A549 (cell line): ENCODE data around the gene TSGA10. TPM values are rescaled to one million over a fixed set of nuclear protein-coding genes. Genes with fewer than 3 reads are reported as not detected.
A peak's percentile ranks its signal among the peaks of the same experiment; 100 is the strongest.

Source experiments
- ATAC-seq, 2 experiments: fragments of 200-7000 bp in 1 of 2; fragments of >200 bp in 1 of 2; cut with Nextera tagmentation in 1 of 2; cut with Tn5 transposase in 1 of 2; 3 replicates each; pipeline versions ENCODE4 v1.8.0 to v1.9.1; 2018 to 2020; ENCODE audit warnings: mild to moderate bottlenecking in 1 of 2, moderate library complexity in 1 of 2
- CTCF ChIA-PET: fragments of 300-600 bp; sonication (Branson Sonifier 250); formaldehyde crosslinking; extraction: SDS; loops from one replicate; lab custom pipeline; 2021; ENCODE audit warnings: antibody characterized with exemption, inconsistent platforms; lab: Yijun Ruan, JAX
- POLR2A ChIA-PET: fragments of 350-600 bp; formaldehyde crosslinking; extraction: SDS; loops from one replicate; lab custom pipeline; 2021; ENCODE audit warnings: antibody characterized with exemption, inconsistent platforms; lab: Yijun Ruan, JAX
- DNase-seq, 2 experiments: peaks; one replicate each; pipeline versions ENCODE4 v3.0.0 to v3.0.0-alpha.2; 2011 to 2016; ENCODE audit warnings: low read depth in 1 of 2, low spot score in 1 of 2
- FAIRE-seq: peaks from 2 replicates; lab custom pipeline; 2011; peaks lifted over from hg19 to GRCh38; lab: Jason Lieb, UNC
- H3K27ac ChIP-seq, 2 experiments: fragments of >200 bp; sonication (Bioruptor Twin); formaldehyde crosslinking; 3 replicates each; pipeline ENCODE4 v1.5.1; 2016 to 2017
- H3K4me1 ChIP-seq: fragments of >200 bp; sonication (Bioruptor Twin); formaldehyde crosslinking; 3 replicates; pipeline ENCODE4 v1.6.1; 2016
- H3K4me2 ChIP-seq: fragments of >200 bp; sonication (Bioruptor Twin); formaldehyde crosslinking; 3 replicates; pipeline ENCODE4 v1.6.1; 2016
- H3K4me3 ChIP-seq: fragments of >200 bp; sonication (Bioruptor Twin); formaldehyde crosslinking; 3 replicates; pipeline ENCODE4 v1.5.1; 2016
- H3K9me3 ChIP-seq: fragments of >200 bp; sonication (Bioruptor Twin); formaldehyde crosslinking; 3 replicates; pipeline ENCODE4 v1.6.1; 2016
- CBX2 ChIP-seq: fragments of 200-600 bp; sonication (generic); IDR thresholded peaks from 2 replicates; pipeline ENCODE4 v1.6.1; 2016; ENCODE audit warnings: low read depth, mild to moderate bottlenecking, borderline replicate concordance
- CBX8 ChIP-seq: fragments of 200-600 bp; sonication (generic); IDR thresholded peaks from 2 replicates; pipeline ENCODE4 v1.6.1; 2016
- CHD2 ChIP-seq: fragments of 150-350 bp; IDR thresholded peaks from 2 replicates; pipeline ENCODE4 v1.6.1; 2014; ENCODE audit warnings: low read length; ENCODE audit not compliant: partially characterized antibody
- E2F6 ChIP-seq: IDR thresholded peaks from 2 replicates; pipeline ENCODE4 v1.6.1; 2012; ENCODE audit warnings: low read depth, borderline replicate concordance
- EP300 ChIP-seq, 2 experiments: fragments of >200 bp; sonication (Bioruptor Twin); formaldehyde crosslinking; IDR thresholded peaks; 2 replicates in 1 of 2; 3 replicates in 1 of 2; pipeline ENCODE4 v1.6.1; 2016 to 2017
- ESRRA ChIP-seq: fragments of 150-350 bp; IDR thresholded peaks from 2 replicates; pipeline ENCODE4 v1.6.1; 2014; ENCODE audit warnings: mild to moderate bottlenecking, low read length, borderline replicate concordance
- FOXS1 ChIP-seq: fragments of 250-450 bp; sonication (Bioruptor Pico); IDR thresholded peaks from 2 replicates; pipeline ENCODE4 v1.5.0; 2020; ENCODE audit warnings: mild to moderate bottlenecking, moderate library complexity
- HES2 ChIP-seq: fragments of >200 bp; sonication (Bioruptor Twin); formaldehyde crosslinking; IDR thresholded peaks from 2 replicates; pipeline ENCODE4 v1.6.1; 2016
- HEYL ChIP-seq: fragments of 250-450 bp; sonication (Bioruptor Pico); IDR thresholded peaks from 2 replicates; pipeline ENCODE4 v1.8.0; 2021; ENCODE audit warnings: mild to moderate bottlenecking, moderate library complexity
- HMGXB4 ChIP-seq: fragments of 250-450 bp; sonication (Bioruptor Pico); IDR thresholded peaks from 2 replicates; pipeline ENCODE4 v1.5.0; 2021; ENCODE audit warnings: mild to moderate bottlenecking, moderate library complexity, borderline replicate concordance
- MAFK ChIP-seq: fragments of 450-650 bp; IDR thresholded peaks from 2 replicates; pipeline ENCODE4 v1.6.1; 2014; ENCODE audit not compliant: partially characterized antibody
- MAX ChIP-seq: IDR thresholded peaks from 2 replicates; pipeline ENCODE4 v1.6.1; 2012
- NPAS2 ChIP-seq: fragments of 250-450 bp; sonication (Bioruptor Pico); IDR thresholded peaks from 2 replicates; pipeline ENCODE4 v1.8.0; 2022; ENCODE audit warnings: mild to moderate bottlenecking, moderate library complexity, borderline replicate concordance
- NR3C1 ChIP-seq: fragments of >200 bp; sonication (Bioruptor Twin); formaldehyde crosslinking; IDR thresholded peaks from 3 replicates; pipeline ENCODE4 v1.6.1; 2017
- PBX3 ChIP-seq: IDR thresholded peaks from 2 replicates; pipeline ENCODE4 v1.6.1; 2012
- POLR2AphosphoS2 ChIP-seq: conservative IDR thresholded peaks from 2 replicates; pipeline ENCODE4 v1.6.1; 2012; ENCODE audit warnings: low read length, improper control_type of control experiment, inconsistent platforms
- RCOR1 ChIP-seq: fragments of 150-350 bp; IDR thresholded peaks from 2 replicates; pipeline ENCODE4 v1.6.1; 2014; ENCODE audit warnings: antibody characterized with exemption, low read length, low read depth
- RFX5 ChIP-seq: fragments of 450-650 bp; IDR thresholded peaks from 2 replicates; pipeline ENCODE4 v1.7.1; 2014; ENCODE audit warnings: antibody characterized with exemption, mild to moderate bottlenecking, moderate library complexity
- RNF2 ChIP-seq: fragments of 200-600 bp; sonication (generic); IDR thresholded peaks from 2 replicates; pipeline ENCODE4 v1.6.1; 2016; ENCODE audit warnings: low read depth, mild to moderate bottlenecking, antibody characterized with exemption, moderate library complexity, borderline replicate concordance
- SMC3 ChIP-seq: fragments of >200 bp; sonication (Bioruptor Twin); formaldehyde crosslinking; IDR thresholded peaks from 3 replicates; pipeline ENCODE4 v1.6.1; 2018; ENCODE audit warnings: inconsistent platforms
- ZC3H11A ChIP-seq: fragments of 450-650 bp; IDR thresholded peaks from 2 replicates; pipeline ENCODE4 v1.6.1; 2014; ENCODE audit warnings: antibody characterized with exemption, mild to moderate bottlenecking
- ZFP36 ChIP-seq: fragments of 450-650 bp; IDR thresholded peaks from 2 replicates; pipeline ENCODE4 v1.6.1; 2014; ENCODE audit warnings: borderline replicate concordance; ENCODE audit not compliant: partially characterized antibody
- WGBS: methylation state at CpG from one replicate; pipeline ENCODE4 v1.1.6; 2017; ENCODE audit errors: missing lambda C conversion rate; 5-methylcytosine and 5-hydroxymethylcytosine counted together
- polyA plus RNA-seq, 4 experiments: library from polyadenylated mRNA; depleted of rRNA in 3 of 4; stranded (reverse); fragments of >200 nt; fragmentation: RNase III in 1 of 4; extraction: RNeasy Plus Mini Kit Qiagen cat#74134 plus additional on column Dnase treatment in 1 of 4; gene quantifications; 2 replicates in 3 of 4; 3 replicates in 1 of 4; pipeline ENCODE4 v1.2.3, GENCODE V29; 2011 to 2017

TSGA10 gene
- polyA plus RNA-seq, 2 of the 4 experiments (the other 2 are of a cell fraction): 4.2 to 4.3 TPM

GRCh38 chr2:99127981-99128380 is 26.8 kb downstream of the TSGA10 start:
- H3K4me1 ChIP-seq: no peaks in the 10 kb centered on the region
- no peak overlapping the region for H3K27ac ChIP-seq
- ChIA-PET CTCF (interaction anchor here (0.7 kb wide), 1 partner anchor 62 kb away, joined by 3 read pairs; no protein-coding TSS in a partner anchor), POLR2A (interaction anchor here (0.9 to 1.6 kb wide), 2 partner anchors 13 kb away, joined by 3 read pairs; partner anchors contain the start of gene C2orf15)
- no peak for FAIRE-seq
- TF ChIP-seq EP300 (IDR thresholded peaks at IDR 0.05) (no peak), FOXS1 (no peak), NPAS2 (CRISPR knock-in tag) (no peak), CBX8 (no peak), HEYL (no peak), ESRRA (no peak), MAX (no peak), ZC3H11A (no peak)
- no peak for DNase-seq
- no peak for ATAC-seq
- peaks cover 40% of the 10 kb centered on the region for H3K9me3 ChIP-seq
- WGBS: 62% methylated on average over 2 of the region's 2 CpGs
- no peak overlapping the region for H3K4me3 ChIP-seq
- no peak overlapping the region for H3K4me2 ChIP-seq

- FAIRE-seq (no peak), DNase-seq (no peak), ATAC-seq (no peak)
- CTCF ChIA-PET: interaction anchor here (1.1 kb wide), 1 partner anchor 63 kb away, joined by 3 read pairs; no protein-coding TSS in a partner anchor
- POLR2A ChIA-PET: no interaction called here
- no peak overlapping the region for H3K27ac ChIP-seq
- no peaks in the 10 kb centered on the region for H3K9me3 ChIP-seq
- H3K4me3 ChIP-seq: no peak overlapping the region
- no peak overlapping the region for H3K4me2 ChIP-seq
- 68% methylated on average over 4 of the region's 4 CpGs for WGBS
- TF ChIP-seq ZFP36: no peak
- TF ChIP-seq RNF2: no peak
- no peak for TF ChIP-seq MAX
- no peak for TF ChIP-seq CBX8
- TF ChIP-seq RFX5: no peak
- no peak for TF ChIP-seq NPAS2 (CRISPR knock-in tag)
- no peak for TF ChIP-seq E2F6
- no peak for TF ChIP-seq NR3C1
- TF ChIP-seq CBX2: no peak
- no peak for TF ChIP-seq RCOR1
- no peak for TF ChIP-seq HES2
- TF ChIP-seq SMC3: no peak
- no peak for TF ChIP-seq HMGXB4
- no peak for TF ChIP-seq POLR2AphosphoS2
- H3K4me1 ChIP-seq: no peaks in the 10 kb centered on the region
Observed at GRCh38 chr2:99112617-99113016, 42.1 kb downstream of the TSGA10 start.

- POLR2A ChIA-PET: no interaction called here
- Histone ChIP-seq H3K4me3 (no peak overlapping the region), H3K27ac (no peak overlapping the region), H3K4me2 (no peak overlapping the region), H3K9me3 (no peaks in the 10 kb centered on the region), H3K4me1 (0 out of 3 replicates have a peak, but pooled peaks cover 2% of the 10 kb centered on the region)
- DNase-seq: no peak
- TF ChIP-seq CHD2 (no peak), PBX3 (no peak), SMC3 (no peak), MAFK (peak; percentile 62)
- WGBS: 94% methylated on average over 1 of the region's 1 CpG
- CTCF ChIA-PET: no interaction called here
- ATAC-seq: no peak
- no peak for FAIRE-seq
Observed at GRCh38 chr2:99111945-99112344, 42.8 kb downstream of the TSGA10 start.
